Inflammatory macrophage treated with lipopolysaccharide for 1 hour (primary cell): ENCODE measurements around the gene MLXIP.

Experiments used
- DNase-seq, 2 donors: peaks; one replicate each; pipeline ENCODE4 v3.0.0-alpha.2; 2020 to 2022

Gene MLXIP

DNA sequence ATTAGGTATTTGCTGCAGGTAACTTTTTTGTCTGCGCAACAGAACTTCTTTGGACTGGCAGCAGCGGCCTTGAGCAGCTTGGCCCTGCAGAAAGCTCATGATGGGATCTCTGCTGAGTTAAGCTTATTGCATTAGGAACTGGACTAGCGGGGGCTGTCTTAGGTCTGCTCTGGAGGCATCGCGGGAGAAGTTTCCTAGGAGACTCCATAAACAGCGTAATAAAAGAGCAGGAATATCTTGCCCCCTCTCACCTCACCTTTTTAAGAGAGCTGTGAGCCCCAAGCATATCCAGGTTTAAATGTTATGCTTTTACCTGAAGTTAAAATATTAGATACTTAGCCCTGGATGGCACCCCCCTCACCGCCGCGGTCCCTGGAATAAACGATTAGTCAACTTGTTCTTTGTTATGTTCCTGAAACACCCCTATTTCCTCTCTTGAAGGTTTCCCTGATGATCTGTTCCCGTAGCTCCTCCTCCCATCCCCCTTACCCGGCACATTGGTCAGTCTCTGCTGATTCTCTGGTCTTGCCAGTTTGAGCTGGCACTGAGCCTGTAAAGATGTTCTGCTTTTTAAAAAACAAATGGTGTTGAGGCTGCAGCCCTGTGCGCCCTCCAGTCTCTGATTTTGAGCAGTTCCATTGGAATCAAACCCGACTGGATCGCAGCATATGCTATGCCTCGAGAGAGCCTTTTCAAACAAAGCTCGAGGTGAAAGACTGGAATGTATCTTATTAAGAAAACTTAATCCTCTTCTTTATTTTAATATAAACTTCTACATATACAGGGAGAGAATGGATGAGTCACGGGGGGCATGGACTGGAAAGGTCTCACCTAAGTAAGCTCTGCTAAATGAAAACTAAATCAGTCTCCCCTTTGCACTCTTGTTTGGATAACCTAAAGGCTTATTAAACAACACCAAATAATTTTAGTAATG lies 1.9 kb downstream of the MLXIP start:
- DNase-seq, result peak; percentile 78 to 85

DNA sequence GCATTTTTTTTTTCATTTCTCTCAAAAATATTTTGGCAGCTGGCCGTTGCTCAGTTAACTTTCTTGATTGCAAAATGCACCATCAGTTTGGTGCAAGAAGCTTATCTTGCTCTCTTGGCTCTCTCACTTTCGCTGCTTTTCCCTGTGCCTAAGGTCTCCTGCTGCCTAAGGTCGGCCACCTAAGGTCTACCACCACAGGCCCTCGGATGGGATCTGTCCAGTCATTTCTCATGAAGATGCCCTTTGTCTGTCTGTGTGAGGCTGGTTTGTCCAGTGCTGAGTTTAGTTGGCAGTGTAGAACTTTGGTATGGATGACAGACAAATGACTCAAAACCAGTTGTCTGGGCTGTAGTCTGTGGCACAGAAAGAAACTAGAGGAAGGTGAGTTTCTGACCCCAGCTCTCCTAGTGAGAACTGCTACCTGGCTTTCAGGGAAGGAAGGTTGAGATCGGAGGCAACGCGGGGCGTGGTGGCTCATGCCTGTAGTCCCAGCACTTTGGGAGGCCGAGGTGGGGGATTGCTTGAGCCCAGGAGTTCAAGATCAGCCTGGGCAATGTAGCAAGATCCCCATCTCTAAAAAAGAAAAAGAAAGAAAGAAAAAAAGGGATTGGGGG lies 2.6 kb downstream of the MLXIP start:
- no peak for DNase-seq

DNA sequence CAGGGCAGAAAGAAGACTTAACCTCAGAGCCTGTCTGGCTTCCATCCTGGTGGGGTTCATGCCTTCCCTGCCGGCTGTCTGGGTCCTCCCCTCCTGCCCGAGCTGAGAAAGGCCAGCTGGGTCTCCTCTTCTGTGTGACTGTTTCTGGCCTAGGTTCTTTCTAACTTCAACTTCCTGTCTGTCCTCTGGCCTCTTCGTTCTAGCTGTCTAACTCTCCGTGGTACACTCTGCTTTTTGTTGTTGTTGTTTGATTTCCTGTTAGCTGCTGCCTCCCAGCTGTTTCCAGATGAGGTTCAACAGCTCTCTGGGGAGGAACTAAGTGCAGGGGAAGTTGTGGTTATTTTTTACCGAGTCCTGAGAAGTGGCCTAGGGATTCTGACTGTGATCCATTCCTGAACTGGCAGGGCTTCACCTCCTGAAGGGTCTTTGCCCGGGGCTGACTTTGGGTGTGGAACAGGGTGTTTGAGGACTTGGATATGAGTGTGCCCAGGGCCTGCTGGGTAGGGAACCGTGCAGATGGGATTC lies 3.2 kb downstream of the MLXIP start:
- DNase-seq, result peak; percentile 52 to 71

DNA sequence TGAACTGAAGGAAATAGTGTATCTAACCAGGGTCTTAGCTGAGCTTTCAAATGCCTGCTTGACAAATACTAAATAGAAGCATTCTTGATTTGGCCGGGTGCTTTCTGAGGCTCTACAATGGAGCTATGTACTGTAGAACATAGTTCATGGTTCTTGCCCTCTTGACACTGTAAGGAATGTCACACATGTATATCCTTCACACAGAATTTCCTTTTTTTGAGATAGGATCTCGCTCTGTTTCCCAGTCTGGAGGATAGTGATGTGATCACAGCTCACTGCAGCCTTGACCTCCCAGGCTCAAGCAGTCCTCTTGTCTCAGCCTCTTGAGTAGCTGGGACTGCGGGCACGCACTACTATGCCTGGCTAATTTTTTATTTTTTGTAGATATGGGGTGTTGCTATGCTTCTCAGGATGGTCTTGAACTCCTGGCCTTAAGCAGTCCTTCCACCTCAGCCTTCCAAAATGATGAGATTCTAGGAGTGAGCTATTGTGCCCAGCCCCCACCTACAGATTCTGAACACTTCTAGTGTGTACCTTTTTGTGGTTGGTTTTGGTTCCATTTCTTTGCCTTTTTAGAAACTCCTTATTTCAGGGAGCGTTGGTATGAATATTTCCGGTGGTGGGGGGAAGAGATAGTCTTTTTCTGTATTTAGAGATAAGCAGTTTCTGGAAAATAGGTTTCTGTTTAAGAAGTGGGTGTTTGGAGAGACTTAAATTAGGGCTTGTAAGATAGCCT lies 4.2 kb downstream of the MLXIP start:
- DNase-seq, result no peak

DNA sequence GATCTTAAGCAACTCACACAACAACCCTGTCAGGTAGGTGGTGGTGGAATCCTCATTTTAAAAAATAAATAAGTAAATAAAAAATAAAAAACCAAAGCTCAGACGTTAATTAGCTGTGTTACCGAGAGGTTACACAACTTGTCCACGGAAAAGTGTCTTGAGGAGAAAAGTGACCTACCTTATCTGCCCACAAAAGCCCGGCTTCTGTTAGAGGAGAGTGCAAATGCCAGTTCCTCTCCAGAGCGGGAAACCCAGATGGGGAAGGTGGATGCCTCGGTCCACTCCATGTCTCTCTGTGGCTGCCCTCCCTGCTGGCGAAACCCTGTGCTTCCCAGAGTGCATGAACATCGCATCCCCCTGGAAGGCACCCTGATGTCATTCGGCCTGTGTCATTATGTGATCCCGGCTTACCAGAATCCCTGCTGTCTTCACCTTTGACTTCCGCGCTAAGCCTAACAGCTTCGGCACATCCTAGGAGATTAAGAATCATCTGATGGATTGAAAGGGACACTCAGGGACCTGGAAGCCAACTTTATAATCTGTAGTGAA lies 6.4 kb downstream of the MLXIP start:
- DNase-seq, result no peak

DNA sequence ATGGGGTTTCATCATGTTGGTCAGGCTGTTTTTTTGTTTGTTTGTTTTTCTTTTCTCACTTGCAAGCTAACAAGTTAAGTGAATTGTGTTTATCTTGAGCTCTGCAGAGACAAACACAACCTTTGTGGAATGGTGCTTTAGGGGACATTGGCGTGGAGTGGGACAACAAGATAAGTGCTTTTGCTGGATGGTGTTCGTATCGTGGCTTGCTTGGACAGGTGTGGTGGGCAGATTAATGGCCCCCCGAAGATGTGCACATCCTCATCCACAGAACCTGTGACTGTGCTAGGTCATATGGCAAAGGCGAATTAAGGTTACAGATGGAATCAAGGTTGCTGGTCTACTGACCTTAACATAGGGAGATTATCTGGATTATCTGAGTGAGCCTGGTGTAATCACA lies 7.0 kb downstream of the MLXIP start:
- DNase-seq, result no peak

DNA sequence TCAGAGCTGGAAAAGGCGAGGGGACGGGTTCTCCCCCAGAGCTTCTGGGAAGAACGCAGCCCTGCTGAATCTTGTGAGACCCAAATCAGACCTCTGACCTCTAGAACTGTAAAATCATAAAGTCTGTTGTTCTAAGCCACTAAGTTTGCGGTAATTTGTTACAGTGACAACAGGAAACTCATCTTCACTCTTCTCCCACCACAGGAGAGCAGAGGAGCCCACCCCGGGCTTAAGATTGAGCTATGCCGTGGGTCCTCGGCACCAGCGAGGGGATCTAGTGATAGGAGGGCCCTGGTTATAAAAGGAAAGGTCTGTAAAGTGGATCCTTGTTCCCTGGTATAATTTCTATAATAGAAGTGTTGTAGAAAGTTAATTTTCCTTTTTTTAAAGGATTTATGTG lies 7.6 kb downstream of the MLXIP start:
- no peak for DNase-seq

DNA sequence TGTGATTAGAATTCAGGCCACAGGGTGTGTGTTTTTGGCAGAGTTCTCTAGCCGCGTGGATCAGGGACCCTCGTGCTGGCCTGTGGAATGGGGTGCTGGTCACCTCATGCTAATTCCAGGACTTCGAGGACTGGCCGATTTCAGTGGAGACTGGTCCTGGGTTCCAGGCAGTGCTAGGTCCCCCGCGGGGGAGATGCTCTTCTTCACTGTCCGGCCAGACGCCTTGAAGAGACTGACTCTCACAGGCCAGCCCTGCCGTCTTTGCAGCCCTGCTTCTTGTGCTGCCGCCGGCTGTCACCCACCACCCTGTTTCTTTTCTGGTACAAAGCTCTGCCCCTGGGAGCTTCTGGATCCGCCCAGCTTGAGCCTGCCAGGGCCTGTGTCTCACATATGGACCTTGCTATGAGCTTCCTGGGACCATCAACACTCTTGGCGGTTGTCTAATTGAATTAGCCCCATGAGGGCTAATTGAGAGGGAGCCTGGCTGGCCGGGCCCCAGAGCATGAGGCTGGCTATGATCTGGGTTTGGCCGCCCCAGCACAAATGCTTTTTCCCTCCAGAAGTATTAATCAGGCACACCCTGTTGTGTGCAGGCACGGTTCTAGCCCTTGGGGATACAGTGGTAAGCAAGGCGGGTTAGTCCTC lies 8.2 kb downstream of the MLXIP start:
- DNase-seq, result no peak

DNA sequence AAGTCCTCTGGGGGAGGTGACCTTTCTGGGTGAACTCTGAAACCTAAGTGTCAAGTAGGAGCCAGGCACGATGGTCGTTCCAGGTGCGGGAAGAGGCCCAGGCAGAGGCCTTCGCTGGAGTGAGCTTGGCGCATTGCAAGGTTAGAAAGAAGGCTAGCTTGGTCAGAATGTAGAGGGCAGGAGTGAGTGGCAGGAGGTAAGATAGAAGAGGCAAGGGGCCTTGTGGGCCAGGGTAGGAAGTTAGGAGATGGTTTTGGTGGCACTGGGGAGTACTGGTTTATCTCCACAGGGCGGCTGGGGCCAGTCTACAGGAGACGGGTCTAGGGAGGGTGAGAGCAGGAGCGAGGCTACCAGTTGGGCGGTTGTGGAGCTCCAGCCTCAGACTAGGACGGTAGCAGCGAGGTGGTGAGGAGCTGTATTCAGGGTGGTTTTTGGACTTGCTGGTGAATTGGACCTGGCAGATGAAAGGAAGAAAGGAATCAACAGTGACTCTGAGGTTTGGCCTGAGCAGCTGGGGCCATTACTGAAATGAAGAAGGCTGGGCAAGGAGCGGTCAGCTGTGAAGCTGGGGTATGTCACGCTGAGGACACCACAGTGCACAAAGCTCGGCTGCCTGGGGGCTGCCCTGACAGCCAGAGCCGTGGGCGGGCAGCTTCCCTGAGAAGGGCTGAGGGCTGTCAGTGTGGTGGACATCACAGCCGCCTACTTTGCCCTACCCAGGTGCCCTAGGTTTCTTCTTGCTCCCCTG lies 9.0 kb downstream of the MLXIP start:
- DNase-seq, result no peak

DNA sequence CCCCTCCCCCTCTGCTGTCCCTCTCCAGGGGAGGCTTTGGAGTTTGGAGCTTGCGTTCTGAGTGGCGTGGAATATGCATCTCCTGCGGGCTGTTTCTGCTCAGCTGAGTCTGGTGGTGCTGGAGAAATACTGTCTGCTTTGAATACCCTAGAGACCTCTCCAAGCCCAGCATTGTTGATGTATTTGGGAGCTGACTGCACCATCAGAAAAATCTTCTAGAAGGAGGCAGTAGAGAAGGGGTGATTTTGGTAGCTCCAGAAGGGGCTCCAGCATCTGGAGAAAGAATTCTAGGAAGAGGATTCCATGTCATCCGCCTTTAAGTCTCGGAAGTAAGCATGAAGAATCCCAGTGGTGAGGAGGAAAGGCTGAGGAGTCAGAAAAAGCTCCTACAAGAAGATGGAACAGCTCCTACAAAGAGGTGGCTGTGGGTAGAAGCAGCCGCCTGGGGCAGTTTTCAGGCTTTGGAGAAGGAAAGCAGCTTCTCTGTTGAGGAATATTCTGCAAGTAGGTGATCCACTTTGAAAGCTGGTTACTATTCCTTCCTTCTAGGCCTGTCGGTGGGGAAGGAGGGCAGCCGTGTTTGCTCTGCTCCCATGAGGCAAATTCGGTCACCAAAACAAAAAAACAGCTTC lies 9.7 kb downstream of the MLXIP start:
- DNase-seq, result no peak

DNA sequence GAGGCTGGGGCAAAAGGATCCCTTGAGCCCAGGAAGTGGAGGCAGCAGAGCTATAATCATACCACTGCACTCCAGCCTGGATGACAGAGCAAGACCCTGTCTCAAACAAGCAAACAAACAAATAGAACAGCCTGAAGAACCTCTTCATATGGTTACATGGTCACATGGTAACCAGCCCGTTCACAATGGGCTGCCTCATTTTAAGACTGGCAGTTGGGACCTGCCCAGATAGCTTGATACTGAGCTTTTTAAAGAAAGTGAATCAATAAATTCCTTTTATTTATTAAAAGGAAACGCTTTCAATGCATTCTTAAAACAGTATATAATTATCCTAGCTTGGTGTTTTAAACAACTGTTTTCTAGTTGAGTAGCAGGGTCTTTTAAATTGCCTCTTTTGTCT lies 10.5 kb downstream of the MLXIP start:
- no peak for DNase-seq

DNA sequence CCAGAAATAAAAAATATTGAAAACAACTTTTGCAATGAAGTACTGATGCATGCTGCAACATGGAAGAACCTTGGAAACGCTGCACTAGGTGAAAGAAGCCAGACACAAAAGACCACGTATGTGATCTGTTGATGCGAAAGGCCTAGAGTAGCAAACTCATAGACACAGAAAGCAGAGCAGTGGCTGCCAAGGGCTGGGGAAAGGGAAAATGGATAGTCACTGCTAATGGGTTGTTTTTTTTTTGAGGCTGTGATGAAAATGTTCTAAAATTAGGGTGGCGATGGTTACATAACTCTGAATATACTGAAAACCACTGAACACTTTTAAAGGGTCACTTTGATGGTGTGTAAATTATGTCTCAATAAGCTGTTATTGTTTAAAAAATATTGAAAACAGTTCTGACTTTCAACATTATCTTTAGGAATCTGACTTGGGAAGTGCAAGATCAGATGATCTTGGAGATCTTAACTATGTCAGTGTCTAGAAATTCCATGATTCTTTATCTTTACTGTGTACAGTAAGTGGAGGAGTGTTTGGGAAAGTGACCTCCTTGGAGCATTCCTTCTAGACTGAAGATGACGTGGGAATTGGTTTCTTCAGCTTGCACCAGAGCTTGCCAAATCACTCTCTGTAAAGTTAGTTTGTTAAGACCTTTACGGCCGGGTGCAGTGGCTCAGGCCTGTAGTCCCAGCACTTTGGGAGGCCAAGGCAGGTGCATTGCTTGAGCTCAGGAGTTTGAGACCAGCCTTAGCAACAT lies 12.4 kb downstream of the MLXIP start:
- DNase-seq, result no peak

DNA sequence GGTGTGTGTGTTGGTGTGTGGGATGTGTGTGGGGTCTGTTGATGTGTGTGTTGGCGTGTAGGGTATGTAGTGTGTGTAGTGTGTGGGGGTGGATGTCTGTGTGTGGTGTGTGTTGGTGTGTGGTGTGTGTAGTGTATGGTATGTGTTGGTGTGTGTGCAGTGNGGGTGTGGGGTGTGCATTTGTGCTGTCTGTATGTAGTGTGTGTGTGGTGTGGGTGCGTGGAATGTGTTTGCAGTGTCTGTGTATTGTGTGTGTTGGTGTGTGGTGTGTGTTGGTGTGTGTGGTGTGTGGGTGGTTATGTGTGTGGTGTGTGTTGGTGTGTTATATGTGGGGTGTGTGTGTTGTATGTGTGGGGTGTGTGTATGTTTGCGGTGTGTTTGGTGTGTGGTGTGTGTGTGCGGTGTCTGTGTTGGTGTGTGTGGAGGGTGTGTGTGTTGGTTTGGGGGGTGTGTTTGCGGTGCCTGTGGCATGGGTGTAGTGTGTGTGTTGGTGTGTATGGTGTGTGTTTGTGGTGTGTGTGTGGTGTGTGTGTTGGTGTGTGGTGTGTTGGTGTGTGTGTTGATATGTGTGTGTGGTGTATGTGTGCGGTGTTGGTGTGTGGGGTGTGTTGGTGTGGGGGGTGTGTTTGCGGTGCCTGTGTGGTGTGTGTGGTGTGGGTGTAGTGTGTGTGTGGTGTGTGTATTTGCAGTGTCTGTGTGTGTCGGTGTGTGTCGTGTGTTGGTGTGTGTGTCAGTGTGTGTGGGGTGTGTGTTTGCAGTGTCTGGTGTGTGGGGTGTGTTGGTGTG lies 14.7 kb downstream of the MLXIP start:
- DNase-seq, result no peak

DNA sequence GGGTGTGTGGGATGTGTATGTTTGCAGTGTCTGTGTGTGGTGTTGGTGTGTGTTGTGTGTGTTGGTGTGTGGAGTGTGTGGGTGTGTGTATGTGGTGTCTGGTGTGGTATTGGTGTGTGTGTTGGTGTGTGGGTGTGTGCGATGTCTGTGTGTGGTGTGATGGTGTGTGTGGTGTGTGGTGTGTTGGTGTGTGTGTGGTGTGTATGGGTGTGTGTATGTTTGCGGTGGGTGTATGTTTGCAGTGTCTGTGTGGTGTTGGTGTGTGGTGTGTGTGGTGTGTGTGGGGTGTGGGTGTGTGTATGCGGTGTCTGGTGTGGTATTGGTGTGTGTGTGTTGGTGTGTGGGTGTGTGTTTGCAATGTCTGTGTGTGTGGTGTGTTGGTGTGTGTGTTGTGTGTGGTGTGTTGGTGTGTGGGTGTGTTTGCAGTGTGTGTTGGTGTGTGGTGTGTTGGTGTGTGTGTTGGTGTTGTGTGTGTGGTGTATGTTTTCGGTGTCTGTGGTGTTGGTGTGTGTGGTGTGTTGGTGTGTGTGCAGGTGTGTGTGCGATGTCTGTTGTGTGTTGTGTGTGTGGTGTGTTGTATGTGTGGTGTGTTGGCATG lies 15.7 kb downstream of the MLXIP start:
- DNase-seq, result no peak

DNA sequence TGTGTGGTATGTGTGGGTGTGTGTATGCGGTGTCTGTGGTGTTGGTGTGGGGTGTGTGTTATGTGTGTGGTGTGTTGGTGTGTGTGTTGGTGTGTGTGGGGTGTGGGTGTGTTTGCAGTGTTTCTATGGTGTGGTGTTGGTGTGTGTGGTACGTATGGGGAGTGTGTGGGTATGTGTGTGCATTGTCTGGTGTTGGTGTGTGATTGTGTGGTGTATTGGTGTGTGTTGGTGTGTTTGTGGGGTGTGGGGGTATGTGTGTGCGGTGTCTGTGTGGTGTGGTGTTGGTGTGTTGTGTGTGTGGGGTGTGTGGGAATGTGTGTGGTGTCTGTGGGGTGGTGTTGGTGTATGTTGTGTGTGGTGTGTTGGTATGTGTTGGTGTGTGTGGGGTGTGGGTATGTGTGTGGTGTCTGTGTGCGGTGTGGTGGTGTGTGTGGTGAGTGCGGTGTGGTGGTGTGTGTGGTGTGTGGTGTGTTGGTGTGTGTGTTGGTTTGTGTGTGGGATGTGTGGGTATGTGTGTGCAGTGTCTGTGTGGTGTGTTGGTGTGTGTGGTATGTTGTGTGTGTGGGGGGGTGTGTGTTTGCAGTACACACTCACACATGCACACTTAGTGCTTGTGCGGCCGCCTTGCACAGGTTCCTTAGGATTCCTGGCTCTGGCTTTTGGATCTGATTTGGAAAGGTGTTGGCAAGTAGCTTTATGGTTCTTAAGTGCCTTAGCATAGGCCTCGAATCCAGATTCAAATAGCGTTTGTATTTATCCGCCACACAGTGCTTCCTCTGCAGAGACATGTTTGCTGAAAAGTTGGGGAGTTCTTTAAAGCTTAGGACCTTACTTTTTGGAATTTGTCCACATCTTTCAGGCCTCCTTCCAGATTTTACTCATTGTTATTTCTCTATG lies 16.4 kb downstream of the MLXIP start:
- DNase-seq, result no peak

DNA sequence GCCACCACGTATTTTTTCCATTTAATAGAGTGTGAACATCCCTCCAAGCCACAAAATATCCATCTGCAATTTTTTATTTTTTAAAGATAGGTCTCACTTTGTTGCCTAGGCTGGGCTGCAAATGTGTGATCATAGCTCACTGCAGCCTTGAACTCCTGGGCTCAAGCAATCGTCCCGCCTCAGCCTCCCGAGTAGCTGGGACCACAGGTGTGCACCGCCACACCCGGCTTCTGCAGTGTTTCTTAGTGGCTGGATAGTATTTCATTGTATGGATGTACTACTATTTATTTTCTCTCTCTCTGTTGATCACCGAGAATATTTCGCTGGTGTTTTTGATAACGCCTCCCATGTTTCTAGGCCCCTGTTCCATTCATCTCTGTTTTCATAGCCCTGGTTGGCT lies 17.5 kb downstream of the MLXIP start:
- no peak for DNase-seq

DNA sequence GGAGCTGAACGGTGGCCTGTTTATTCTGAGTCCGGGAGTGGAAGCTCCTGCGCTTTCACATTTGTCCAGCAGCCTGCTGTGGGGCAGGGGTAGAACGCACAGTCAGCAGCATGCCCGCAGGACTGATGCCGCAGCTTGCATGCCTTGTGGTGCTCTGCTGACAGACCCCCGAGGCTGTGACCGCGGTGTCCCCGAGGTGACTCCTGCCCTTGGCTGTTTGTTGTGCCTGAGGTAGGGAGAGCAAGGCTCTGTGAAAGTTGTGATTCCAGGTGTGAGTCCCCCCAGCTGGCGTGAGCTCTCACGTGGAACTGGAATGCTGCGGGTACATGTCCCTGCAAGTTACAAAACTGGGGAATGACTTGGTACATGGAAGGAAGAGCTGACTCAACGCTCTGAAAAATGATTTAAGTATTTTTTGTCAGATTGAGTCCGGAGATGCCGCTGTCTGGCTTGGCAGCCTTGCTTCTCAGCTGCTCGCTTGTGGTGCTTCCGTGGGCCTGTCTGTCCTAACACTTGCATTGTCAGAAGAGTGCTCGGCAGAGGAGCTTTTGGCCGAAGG lies 18.1 kb downstream of the MLXIP start:
- DNase-seq, result no peak

DNA sequence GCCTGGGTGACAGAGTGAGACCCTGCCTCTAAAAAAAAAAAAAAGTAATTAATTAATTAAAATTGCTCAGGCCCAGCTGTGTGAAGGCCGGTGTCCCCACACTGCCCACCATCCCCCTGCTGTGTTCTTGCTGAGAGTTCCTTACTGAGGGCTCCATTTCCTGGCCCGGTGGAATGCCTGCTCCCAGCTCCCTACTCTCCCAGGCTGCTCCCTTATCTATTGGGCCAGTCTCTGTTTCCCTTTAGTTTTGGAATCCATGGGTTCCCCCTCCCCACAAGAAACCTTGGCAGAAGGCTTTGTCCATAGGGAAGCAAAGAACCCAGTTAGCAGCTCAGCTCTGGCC lies 19.0 kb downstream of the MLXIP start:
- no peak for DNase-seq
